Stimulated activated CD4-positive, alpha-beta T cell treated with anti-CD3 and anti-CD28 coated beads, Interleukin-4, amount 100 ng/mL, for 24 hours (primary cell): ENCODE data around the gene RAD51AP2.
"Not testable (repeated sequence)": the region's sequence is repeated elsewhere in the genome, so short reads cannot be mapped to it uniquely, and the experiment has no call there.

Source experiments
- DNase-seq: peaks from one replicate; pipeline ENCODE4 v3.0.0-alpha.2; 2020

Gene RAD51AP2

GRCh38 chr2:17518212-17519154 is at the start of gene RAD51AP2:
Gene RAD51AP2, minus strand, starts transcription at chr2:17518440. Its CDS starts 25 bp downstream, at chr2:17518415.
- DNase-seq: peak; percentile 5

GRCh38 chr2:17565726-17566125 is 47.5 kb upstream of the RAD51AP2 start:
- DNase-seq: not testable (repeated sequence)

GRCh38 chr2:17558878-17559277 is 40.6 kb upstream of the RAD51AP2 start:
- no peak for DNase-seq

- DNase-seq: no peak
Measured at GRCh38 chr2:17558053-17558452, 39.8 kb upstream of the RAD51AP2 start.

GRCh38 chr2:17557596-17557995 is 39.4 kb upstream of the RAD51AP2 start:
- DNase-seq: no peak

- DNase-seq: no peak
Measured at GRCh38 chr2:17555150-17555549, 36.9 kb upstream of the RAD51AP2 start.

- no peak for DNase-seq
Measured at GRCh38 chr2:17550907-17551306, 32.7 kb upstream of the RAD51AP2 start.

GRCh38 chr2:17547737-17548136 is 29.5 kb upstream of the RAD51AP2 start:
- no peak for DNase-seq

- DNase-seq: no peak
Measured at GRCh38 chr2:17547237-17547636, 29.0 kb upstream of the RAD51AP2 start.

- no peak for DNase-seq
Measured at GRCh38 chr2:17545680-17546613, 27.7 kb upstream of the RAD51AP2 start.

- no peak for DNase-seq
Measured at GRCh38 chr2:17544256-17544655, 26.0 kb upstream of the RAD51AP2 start.

GRCh38 chr2:17543848-17544247 is 25.6 kb upstream of the RAD51AP2 start:
- DNase-seq: no peak

GRCh38 chr2:17543131-17543660 is 25.0 kb upstream of the RAD51AP2 start:
- no peak for DNase-seq

GRCh38 chr2:17542471-17542870 is 24.2 kb upstream of the RAD51AP2 start:
- no peak for DNase-seq

GRCh38 chr2:17541531-17541950 is 23.3 kb upstream of the RAD51AP2 start:
- DNase-seq: no peak

- no peak for DNase-seq
Measured at GRCh38 chr2:17540813-17541530, 22.7 kb upstream of the RAD51AP2 start.

GRCh38 chr2:17540093-17540812 is 22.0 kb upstream of the RAD51AP2 start, which contains the start of gene VSNL1:
Gene VSNL1, plus strand, starts transcription at chr2:17540696. Its CDS starts 51,379 bp downstream, at chr2:17592075.
- DNase-seq: no peak

GRCh38 chr2:17539611-17540092 is 21.4 kb upstream of the RAD51AP2 start:
- DNase-seq: no peak

- DNase-seq: no peak
Measured at GRCh38 chr2:17538844-17539554, 20.8 kb upstream of the RAD51AP2 start.

- no peak for DNase-seq
Measured at GRCh38 chr2:17538022-17538843, 20.0 kb upstream of the RAD51AP2 start.
